ENCODE data around the gene SLCO4A1.

- TF ChIP-seq POLR2A (IDR thresholded peaks at IDR 0.05) (no peak), CTCF (IDR thresholded peaks at IDR 0.05) (no peak)
These were observed 32.1 kb downstream of the SLCO4A1 start for GRCh38 chr20:62674370-62674769.
